H1 (cell line): Measurements from ENCODE around the gene TMUB1. TPM values are rescaled to one million over a fixed set of nuclear protein-coding genes. Genes with fewer than 3 reads are reported as not detected.

Experiments used
- BCL11A ChIP-seq, 2 experiments: IDR thresholded peaks; one replicate each; pipeline ENCODE4 v1.6.1; 2011; ENCODE audit warnings: low read depth in 2 of 2, low read length in 2 of 2, mild to moderate bottlenecking in 2 of 2
- BRCA1 ChIP-seq: IDR thresholded peaks from 2 replicates; pipeline ENCODE4 v1.6.1; 2012; ENCODE audit warnings: low read depth, low read length, improper control_type of control experiment
- CBX8 ChIP-seq: fragments of 300-800, 300-1000 bp; sonication (generic); IDR thresholded peaks from 2 replicates; pipeline ENCODE4 v1.7.1; 2016; ENCODE audit warnings: low read depth, low read length, borderline replicate concordance
- CHD1 ChIP-seq: IDR thresholded peaks from 2 replicates; pipeline ENCODE4 v1.6.1; 2012; ENCODE audit warnings: low read depth, low read length, improper control_type of control experiment
- CTCF ChIP-seq, 3 experiments: IDR thresholded peaks; 1 replicate in 2 of 3; 2 replicates in 1 of 3; pipeline versions ENCODE4 v1.5.1 to v1.6.1; 2011; ENCODE audit warnings: low read length in 3 of 3, mild to moderate bottlenecking in 3 of 3, inconsistent platforms in 2 of 3, low read depth in 1 of 3, moderate library complexity in 1 of 3; ENCODE audit not compliant: insufficient read depth in 1 of 3; ENCODE audit errors: control extremely low read depth in 1 of 3
- GTF2F1 ChIP-seq: IDR thresholded peaks from 2 replicates; pipeline ENCODE4 v1.6.1; 2012; ENCODE audit warnings: low read depth, low read length, improper control_type of control experiment, borderline replicate concordance
- HDAC6 ChIP-seq: IDR thresholded peaks from one replicate; pipeline ENCODE4 v1.7.1; 2012; ENCODE audit warnings: low read depth, mild to moderate bottlenecking, inconsistent platforms, low read length, moderate library complexity
- MAX ChIP-seq: IDR thresholded peaks from 2 replicates; pipeline ENCODE4 v1.6.1; 2012; ENCODE audit warnings: inconsistent platforms
- NANOG ChIP-seq: IDR thresholded peaks from 2 replicates; pipeline ENCODE4 v1.6.1; 2011; ENCODE audit warnings: low read length, low read depth, mild to moderate bottlenecking, inconsistent platforms; ENCODE audit not compliant: insufficient read depth, poor library complexity, severe bottlenecking
- POLR2A ChIP-seq, 2 experiments: IDR thresholded peaks; 1 replicate in 1 of 2; 2 replicates in 1 of 2; pipeline ENCODE4 v1.6.1; 2011; ENCODE audit warnings: low read depth in 2 of 2, low read length in 2 of 2, mild to moderate bottlenecking in 2 of 2; ENCODE audit errors: control extremely low read depth in 1 of 2
- RBBP5 ChIP-seq: IDR thresholded peaks from 2 replicates; pipeline ENCODE4 v1.7.1; 2012; ENCODE audit warnings: low read depth, mild to moderate bottlenecking, inconsistent platforms, low read length, moderate library complexity, borderline replicate concordance
- RNF2 ChIP-seq: fragments of 200-900, 300-1000 bp; sonication (generic); IDR thresholded peaks from 2 replicates; pipeline ENCODE4 v1.7.1; 2016; ENCODE audit warnings: borderline replicate concordance, low read depth, mild to moderate bottlenecking, antibody characterized with exemption, low read length; ENCODE audit not compliant: poor library complexity, severe bottlenecking; ENCODE audit errors: missing control alignments
- SIX5 ChIP-seq: IDR thresholded peaks from 2 replicates; pipeline ENCODE4 v1.6.1; 2011; ENCODE audit warnings: mild to moderate bottlenecking, low read depth, low read length
- SP2 ChIP-seq: IDR thresholded peaks from 2 replicates; pipeline ENCODE4 v1.6.1; 2012; ENCODE audit warnings: mild to moderate bottlenecking, low read length, inconsistent platforms
- SP4 ChIP-seq: IDR thresholded peaks from 2 replicates; pipeline ENCODE4 v1.6.1; 2012; ENCODE audit warnings: low read length, inconsistent platforms
- SUZ12 ChIP-seq: fragments of 200-600 bp; sonication (generic); IDR thresholded peaks from 2 replicates; pipeline ENCODE4 v1.6.1; 2012; ENCODE audit warnings: mild to moderate bottlenecking, inconsistent platforms, low read length, moderate library complexity, mixed read lengths
- TBP ChIP-seq: IDR thresholded peaks from 2 replicates; pipeline ENCODE4 v1.6.1; 2011; ENCODE audit warnings: low read depth, low read length, improper control_type of control experiment
- TCF12 ChIP-seq: IDR thresholded peaks from 2 replicates; pipeline ENCODE4 v1.6.1; 2011; ENCODE audit warnings: low read depth, mild to moderate bottlenecking, low read length
- YY1 ChIP-seq: IDR thresholded peaks from 2 replicates; pipeline ENCODE4 v1.6.1; 2011; ENCODE audit warnings: low read depth, mild to moderate bottlenecking, low read length
- polyA plus RNA-seq, 7 experiments: library from polyadenylated mRNA; depleted of rRNA in 3 of 7; stranded (reverse) in 5 of 7; unstranded in 2 of 7; fragments of >200 nt in 5 of 7; fragments of 200-250 nt in 2 of 7; gene quantifications; 1 replicate in 5 of 7; 2 replicates in 1 of 7; 4 replicates in 1 of 7; pipeline versions ENCODE4 v1.2.1 to v1.2.3, GENCODE V29; 2011 to 2013; ENCODE audit warnings: missing spikeins in 2 of 7, mixed read lengths in 2 of 7
- total RNA-seq: library from RNA; stranded (reverse); fragmentation: NEBNext Ultra II Directional; extraction: Animal tissue kit (Norgen Biotek cat#: 25700); gene quantifications from 2 replicates; pipeline ENCODE4 v1.2.1, GENCODE V29; 2021
- TF ChIP-seq, protein P1 (sequence below): IDR thresholded peaks from 2 replicates; pipeline ENCODE4 v1.6.1; 2011; ENCODE audit warnings: low read depth, mild to moderate bottlenecking, low read length; ENCODE audit not compliant: insufficient read depth
- TF ChIP-seq, protein P2 (sequence below): IDR thresholded peaks from 2 replicates; pipeline ENCODE4 v1.6.1; 2011; ENCODE audit warnings: low read length, improper control_type of control experiment

The TMUB1 gene
- total and polyA plus RNA-seq, 2 of the 8 experiments (the other 6 are each of a cell fraction or from before 2014, with no cell fraction given): 41.4 to 56.2 TPM

- no peak for TF ChIP-seq SIX5
- TF ChIP-seq, protein P1, sequence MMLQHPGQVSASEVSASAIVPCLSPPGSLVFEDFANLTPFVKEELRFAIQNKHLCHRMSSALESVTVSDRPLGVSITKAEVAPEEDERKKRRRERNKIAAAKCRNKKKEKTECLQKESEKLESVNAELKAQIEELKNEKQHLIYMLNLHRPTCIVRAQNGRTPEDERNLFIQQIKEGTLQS: no peak
- no peak for TF ChIP-seq NANOG
- TF ChIP-seq GTF2F1: no peak
- TF ChIP-seq SP2: no peak
- no peak for TF ChIP-seq TCF12
- no peak for TF ChIP-seq RNF2
- TF ChIP-seq POLR2A (IDR thresholded peaks at IDR 0.05; ENCODE audit: control extremely low read depth in 1 of 2, low read depth in 2 of 2, low read length in 2 of 2): no peak
- no peak for TF ChIP-seq CBX8
- TF ChIP-seq RBBP5: peak; percentile 70; the same call in 1 of the 2 replicates
- TF ChIP-seq SUZ12: 0 out of 2 replicates have a peak, but pooled peaks have one; percentile 30
- TF ChIP-seq BRCA1: no peak
- peak; percentile 81 for TF ChIP-seq MAX
- no peak for TF ChIP-seq CHD1
- TF ChIP-seq HDAC6: no peak
- TF ChIP-seq YY1: no peak
- TF ChIP-seq BCL11A (IDR thresholded peaks at IDR 0.05; ENCODE audit: low read depth in 2 of 2, low read length in 2 of 2): no peak
- TF ChIP-seq SP4: no peak
- TF ChIP-seq TBP: no peak
- no peak for TF ChIP-seq CTCF (IDR thresholded peaks at IDR 0.05; ENCODE audit: control extremely low read depth in 1 of 3, insufficient read depth in 1 of 3, low read depth in 1 of 3, low read length in 3 of 3)
- TF ChIP-seq, protein P2, sequence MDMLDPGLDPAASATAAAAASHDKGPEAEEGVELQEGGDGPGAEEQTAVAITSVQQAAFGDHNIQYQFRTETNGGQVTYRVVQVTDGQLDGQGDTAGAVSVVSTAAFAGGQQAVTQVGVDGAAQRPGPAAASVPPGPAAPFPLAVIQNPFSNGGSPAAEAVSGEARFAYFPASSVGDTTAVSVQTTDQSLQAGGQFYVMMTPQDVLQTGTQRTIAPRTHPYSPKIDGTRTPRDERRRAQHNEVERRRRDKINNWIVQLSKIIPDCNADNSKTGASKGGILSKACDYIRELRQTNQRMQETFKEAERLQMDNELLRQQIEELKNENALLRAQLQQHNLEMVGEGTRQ: no peak
Measured at GRCh38 chr7:151125846-151126481, 42.7 kb upstream of the TMUB1 start (continued).
